ENCODE measurements around the gene TEFM.

DNA sequence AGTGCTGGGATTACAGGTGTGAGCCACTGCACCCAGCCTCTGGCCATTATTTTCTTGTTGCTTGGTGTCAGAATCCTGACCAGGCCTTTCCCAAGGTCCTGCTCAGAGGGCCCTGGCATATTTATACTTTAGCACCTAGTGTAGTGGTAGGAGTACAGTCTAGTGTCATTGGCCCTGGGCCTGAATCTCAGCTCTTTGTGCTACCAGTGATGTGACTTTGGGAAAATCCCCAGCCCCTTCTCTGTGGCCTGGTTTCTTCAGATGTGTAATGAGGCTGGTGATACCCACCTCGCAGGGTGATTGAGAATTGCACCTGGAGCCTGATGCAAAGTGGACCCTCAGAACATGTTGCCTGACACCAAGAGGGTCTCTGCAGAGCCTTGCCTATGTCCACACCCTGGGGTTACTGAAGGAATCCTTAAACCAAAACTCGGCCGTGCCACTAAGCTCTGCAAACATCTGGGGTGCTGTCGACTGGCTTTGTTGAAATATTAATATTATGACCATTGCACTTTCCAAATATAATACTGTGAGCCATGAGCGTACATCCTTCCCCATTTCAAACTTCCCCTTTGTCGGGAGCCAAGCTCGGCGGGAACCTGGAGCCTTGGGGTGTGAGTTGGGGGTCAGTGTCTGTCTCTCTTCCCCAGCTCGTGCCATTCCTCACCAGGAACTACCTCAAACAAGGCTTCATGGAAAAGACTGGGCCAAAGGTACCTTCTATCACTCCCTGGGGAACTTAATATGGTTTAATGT is 46.8 kb upstream of the TEFM start:
- TF ChIP-seq, protein P1, sequence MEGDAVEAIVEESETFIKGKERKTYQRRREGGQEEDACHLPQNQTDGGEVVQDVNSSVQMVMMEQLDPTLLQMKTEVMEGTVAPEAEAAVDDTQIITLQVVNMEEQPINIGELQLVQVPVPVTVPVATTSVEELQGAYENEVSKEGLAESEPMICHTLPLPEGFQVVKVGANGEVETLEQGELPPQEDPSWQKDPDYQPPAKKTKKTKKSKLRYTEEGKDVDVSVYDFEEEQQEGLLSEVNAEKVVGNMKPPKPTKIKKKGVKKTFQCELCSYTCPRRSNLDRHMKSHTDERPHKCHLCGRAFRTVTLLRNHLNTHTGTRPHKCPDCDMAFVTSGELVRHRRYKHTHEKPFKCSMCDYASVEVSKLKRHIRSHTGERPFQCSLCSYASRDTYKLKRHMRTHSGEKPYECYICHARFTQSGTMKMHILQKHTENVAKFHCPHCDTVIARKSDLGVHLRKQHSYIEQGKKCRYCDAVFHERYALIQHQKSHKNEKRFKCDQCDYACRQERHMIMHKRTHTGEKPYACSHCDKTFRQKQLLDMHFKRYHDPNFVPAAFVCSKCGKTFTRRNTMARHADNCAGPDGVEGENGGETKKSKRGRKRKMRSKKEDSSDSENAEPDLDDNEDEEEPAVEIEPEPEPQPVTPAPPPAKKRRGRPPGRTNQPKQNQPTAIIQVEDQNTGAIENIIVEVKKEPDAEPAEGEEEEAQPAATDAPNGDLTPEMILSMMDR (IDR thresholded peaks at IDR 0.05), result no peak
- no peak for TF ChIP-seq EZH2 (IDR thresholded peaks at IDR 0.05)
